HG03060 (cell line): Measurements from ENCODE around the gene SH3RF2.
"Not testable (repeated sequence)": the region's sequence is repeated elsewhere in the genome, so short reads cannot be mapped to it uniquely, and the experiment has no call there.

ENCODE experiments used
- ATAC-seq: cut with Tn5 transposase; IDR thresholded peaks from one replicate; pipeline ENCODE4 v1.9.1; 2021; ENCODE audit warnings: low read depth, moderate number of reproducible peaks; ENCODE audit not compliant: unreplicated experiment

SH3RF2 gene

GRCh38 chr5:146001544-146002190 lies 65.3 kb downstream of the SH3RF2 start:
- ATAC-seq: no peak

GRCh38 chr5:146002491-146002890 lies 66.1 kb downstream of the SH3RF2 start:
- no peak for ATAC-seq

GRCh38 chr5:146003852-146004251 lies 67.5 kb downstream of the SH3RF2 start:
- ATAC-seq: no peak

- ATAC-seq: no peak
These were observed 68.9 kb downstream of the SH3RF2 start for GRCh38 chr5:146005264-146005663.

GRCh38 chr5:146005723-146006122 lies 69.3 kb downstream of the SH3RF2 start:
- ATAC-seq: no peak

- ATAC-seq: no peak
These were observed 70.3 kb downstream of the SH3RF2 start for GRCh38 chr5:146006470-146007190.

GRCh38 chr5:146007270-146007669 lies 70.9 kb downstream of the SH3RF2 start:
- no peak for ATAC-seq

GRCh38 chr5:146007989-146008388 lies 71.6 kb downstream of the SH3RF2 start:
- no peak for ATAC-seq

GRCh38 chr5:146009020-146009419 lies 72.6 kb downstream of the SH3RF2 start:
- no peak for ATAC-seq

- not testable (repeated sequence) for ATAC-seq
These were observed 74.1 kb downstream of the SH3RF2 start for GRCh38 chr5:146010447-146010846.

GRCh38 chr5:146013761-146014160 lies 77.4 kb downstream of the SH3RF2 start:
- ATAC-seq: no peak

- no peak for ATAC-seq
These were observed 78.6 kb downstream of the SH3RF2 start for GRCh38 chr5:146015001-146015400.

- ATAC-seq: no peak
These were observed 80.5 kb downstream of the SH3RF2 start for GRCh38 chr5:146016764-146017484.

- ATAC-seq: no peak
These were observed 82.4 kb downstream of the SH3RF2 start for GRCh38 chr5:146018514-146019375.

- no peak for ATAC-seq
These were observed 83.7 kb downstream of the SH3RF2 start for GRCh38 chr5:146020100-146020499.

GRCh38 chr5:146024034-146024433 lies 87.7 kb downstream of the SH3RF2 start:
- ATAC-seq: no peak

- ATAC-seq: no peak
These were observed 88.8 kb downstream of the SH3RF2 start for GRCh38 chr5:146025114-146025680.

GRCh38 chr5:146025681-146026080 lies 89.3 kb downstream of the SH3RF2 start:
- ATAC-seq: no peak

GRCh38 chr5:146026307-146027010 lies 90.1 kb downstream of the SH3RF2 start:
- no peak for ATAC-seq

- ATAC-seq: no peak
These were observed 91.4 kb downstream of the SH3RF2 start for GRCh38 chr5:146027751-146028150.
